ENCODE data around the gene SNRNP25.
"Not testable (repeated sequence)": the region's sequence is repeated elsewhere in the genome, so short reads cannot be mapped to it uniquely, and the experiment has no call there.

SNRNP25 gene

GRCh38 chr16:42069-42457, 11.6 kb upstream of the SNRNP25 start:
- DNase-seq (ENCODE audit: low spot score): no peak

- DNase-seq (ENCODE audit: low spot score): no peak
Measured at GRCh38 chr16:42691-43090, 10.9 kb upstream of the SNRNP25 start.

- no peak for DNase-seq (ENCODE audit: low spot score)
Measured at GRCh38 chr16:43294-43693, 10.3 kb upstream of the SNRNP25 start.

GRCh38 chr16:44655-45054, 9.0 kb upstream of the SNRNP25 start:
- no peak for DNase-seq (ENCODE audit: low spot score)

- DNase-seq (ENCODE audit: low spot score): no peak
Measured at GRCh38 chr16:45454-45853, 8.2 kb upstream of the SNRNP25 start.

GRCh38 chr16:46510-46909, 7.1 kb upstream of the SNRNP25 start:
- not testable (repeated sequence) for DNase-seq (ENCODE audit: low spot score)

- no peak for DNase-seq (ENCODE audit: low spot score)
Measured at GRCh38 chr16:47234-47633, 6.4 kb upstream of the SNRNP25 start.

GRCh38 chr16:50769-51591, 2.6 kb upstream of the SNRNP25 start:
- DNase-seq (ENCODE audit: low spot score): no peak

GRCh38 chr16:54237-54581, 581 bp downstream of the SNRNP25 start:
- DNase-seq (ENCODE audit: low spot score): no peak

- no peak for DNase-seq (ENCODE audit: low spot score)
Measured at GRCh38 chr16:55571-56136, 2.0 kb downstream of the SNRNP25 start.

- DNase-seq (ENCODE audit: low spot score): no peak
Measured at GRCh38 chr16:56231-56927, 2.8 kb downstream of the SNRNP25 start.

- DNase-seq (ENCODE audit: low spot score): no peak
Measured at GRCh38 chr16:57711-58110, 4.1 kb downstream of the SNRNP25 start.

- no peak for DNase-seq (ENCODE audit: low spot score)
Measured at GRCh38 chr16:58491-59439, 5.1 kb downstream of the SNRNP25 start.

GRCh38 chr16:59440-60059, 5.9 kb downstream of the SNRNP25 start:
- DNase-seq (ENCODE audit: low spot score): no peak

- DNase-seq (ENCODE audit: low spot score): no peak
Measured at GRCh38 chr16:60166-60565, 6.5 kb downstream of the SNRNP25 start.

- no peak for DNase-seq (ENCODE audit: low spot score)
Measured at GRCh38 chr16:60929-61878, 7.6 kb downstream of the SNRNP25 start.

- no peak for DNase-seq (ENCODE audit: low spot score)
Measured at GRCh38 chr16:61879-62281, 8.3 kb downstream of the SNRNP25 start.

GRCh38 chr16:62283-62967, 8.8 kb downstream of the SNRNP25 start:
- DNase-seq (ENCODE audit: low spot score): no peak

GRCh38 chr16:62968-63391, 9.4 kb downstream of the SNRNP25 start:
- no peak for DNase-seq (ENCODE audit: low spot score)

- DNase-seq (ENCODE audit: low spot score): no peak
Measured at GRCh38 chr16:63466-63865, 9.8 kb downstream of the SNRNP25 start.

Data from Ammon's horn (tissue), 1 donor.